ENCODE results near the gene FOXP1. TPM values are rescaled to one million over a fixed set of nuclear protein-coding genes. Genes with fewer than 3 reads are reported as not detected.

Gene FOXP1
- polyA plus RNA-seq, 3 donors, result 32.9 to 35.0 (median 33.3) TPM

DNA sequence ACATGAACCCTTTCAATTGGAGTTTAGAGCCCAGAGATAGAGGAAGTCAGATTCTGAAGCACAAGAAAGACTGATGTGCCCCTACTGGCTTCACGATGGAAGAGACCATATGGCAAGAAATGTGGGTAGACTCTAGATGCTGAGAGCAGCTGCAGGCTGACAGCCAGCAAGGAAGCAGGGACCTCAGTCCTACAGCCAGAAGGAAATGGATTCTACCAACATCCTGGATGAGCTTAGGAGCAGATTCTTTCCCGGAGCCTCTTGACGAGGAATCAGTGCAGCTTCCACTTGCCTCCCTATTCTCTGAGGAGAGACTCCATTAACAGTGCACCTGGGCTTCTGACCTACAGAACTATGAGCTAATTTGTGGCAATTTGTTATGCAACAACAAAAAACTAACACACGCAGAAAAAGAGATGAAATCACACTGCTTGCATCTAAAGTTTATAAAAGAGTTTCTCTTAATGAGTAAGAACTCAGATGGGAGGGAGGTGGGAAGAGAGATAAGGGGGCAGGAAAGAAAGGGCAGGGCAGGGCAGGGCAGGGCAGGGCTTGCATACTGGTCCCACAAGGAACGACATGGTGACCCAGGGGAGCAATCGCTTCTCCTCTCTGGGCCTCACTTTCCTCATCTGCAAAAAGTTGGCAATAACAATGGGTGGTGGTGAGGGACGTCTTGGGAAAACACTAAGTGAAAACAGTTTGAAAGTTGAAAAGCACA is 440.9 kb downstream of the FOXP1 start:
- DNase-seq (ENCODE audit: low read depth in 3 of 3, low spot score in 2 of 3), result no peak

DNA sequence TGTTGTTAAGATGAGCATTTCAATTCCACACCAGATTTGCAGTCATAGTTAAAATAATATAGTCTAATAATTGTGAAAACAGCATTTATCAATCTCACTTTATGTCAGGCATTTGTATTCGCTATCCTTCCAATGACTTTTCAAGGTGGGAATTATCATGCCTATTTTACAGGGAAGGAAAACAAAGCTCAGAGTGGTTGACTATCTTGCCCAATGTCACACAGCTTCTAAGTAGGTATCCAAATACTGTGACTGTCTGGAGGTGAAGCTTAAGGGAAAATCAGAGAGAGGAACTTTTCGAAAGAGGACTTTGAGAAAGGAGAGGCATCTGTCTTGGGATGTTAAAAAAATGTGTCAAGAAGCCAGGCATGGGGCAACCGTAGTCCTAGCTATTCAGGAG is 443.1 kb downstream of the FOXP1 start:
- DNase-seq (ENCODE audit: low read depth in 3 of 3, low spot score in 2 of 3), result no peak

- no peak for DNase-seq (ENCODE audit: low read depth in 3 of 3, low spot score in 2 of 3)
Observed at GRCh38 chr3:71139496-71139895, 444.0 kb downstream of the FOXP1 start.

- no peak for DNase-seq (ENCODE audit: low read depth in 3 of 3, low spot score in 2 of 3)
Observed at GRCh38 chr3:71138410-71138809, 445.1 kb downstream of the FOXP1 start.

DNA sequence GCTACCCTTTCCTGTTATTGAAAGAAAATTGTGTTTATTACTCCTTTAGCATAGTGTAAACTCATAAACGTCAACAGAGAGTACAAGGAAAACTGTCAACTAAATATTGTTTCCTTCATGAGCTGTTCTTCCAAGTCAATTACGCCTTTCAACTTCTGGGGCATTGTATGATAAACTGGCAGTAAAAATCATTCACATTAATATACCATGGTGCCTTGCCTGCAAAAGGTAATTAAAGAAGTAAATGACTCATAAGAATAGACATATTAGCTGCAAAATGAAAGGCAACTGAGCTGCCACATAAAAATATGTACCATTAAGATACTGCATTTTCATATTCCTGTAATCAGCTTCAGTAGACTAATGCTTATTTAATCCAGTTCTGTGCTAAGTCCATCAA is 447.3 kb downstream of the FOXP1 start:
- no peak for DNase-seq (ENCODE audit: low read depth in 3 of 3, low spot score in 2 of 3)

- no peak for DNase-seq (ENCODE audit: low read depth in 3 of 3, low spot score in 2 of 3)
Observed at GRCh38 chr3:71135373-71136088, 448.0 kb downstream of the FOXP1 start.

DNA sequence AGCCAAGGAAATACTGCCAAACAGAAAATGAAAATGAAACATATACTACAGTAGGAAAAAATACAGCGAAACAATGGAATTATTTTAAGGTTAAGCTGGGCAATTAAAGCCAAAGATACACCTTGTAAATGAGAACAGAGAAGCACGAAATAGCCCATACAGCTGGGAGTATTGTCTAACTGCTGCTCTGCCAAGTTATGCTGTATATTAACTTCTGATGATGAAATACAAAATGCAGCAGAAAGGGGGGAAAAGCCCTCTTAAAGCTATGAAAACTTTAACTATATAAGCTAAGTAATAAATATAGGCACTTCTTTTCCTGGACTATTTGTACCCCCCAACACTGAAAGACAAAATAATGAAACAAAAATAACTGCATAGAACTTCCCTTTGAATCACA is 449.0 kb downstream of the FOXP1 start:
- no peak for DNase-seq (ENCODE audit: low read depth in 3 of 3, low spot score in 2 of 3)

- DNase-seq (ENCODE audit: low read depth in 3 of 3, low spot score in 2 of 3), result no peak
Observed at GRCh38 chr3:71133865-71134264, 449.7 kb downstream of the FOXP1 start.

DNA sequence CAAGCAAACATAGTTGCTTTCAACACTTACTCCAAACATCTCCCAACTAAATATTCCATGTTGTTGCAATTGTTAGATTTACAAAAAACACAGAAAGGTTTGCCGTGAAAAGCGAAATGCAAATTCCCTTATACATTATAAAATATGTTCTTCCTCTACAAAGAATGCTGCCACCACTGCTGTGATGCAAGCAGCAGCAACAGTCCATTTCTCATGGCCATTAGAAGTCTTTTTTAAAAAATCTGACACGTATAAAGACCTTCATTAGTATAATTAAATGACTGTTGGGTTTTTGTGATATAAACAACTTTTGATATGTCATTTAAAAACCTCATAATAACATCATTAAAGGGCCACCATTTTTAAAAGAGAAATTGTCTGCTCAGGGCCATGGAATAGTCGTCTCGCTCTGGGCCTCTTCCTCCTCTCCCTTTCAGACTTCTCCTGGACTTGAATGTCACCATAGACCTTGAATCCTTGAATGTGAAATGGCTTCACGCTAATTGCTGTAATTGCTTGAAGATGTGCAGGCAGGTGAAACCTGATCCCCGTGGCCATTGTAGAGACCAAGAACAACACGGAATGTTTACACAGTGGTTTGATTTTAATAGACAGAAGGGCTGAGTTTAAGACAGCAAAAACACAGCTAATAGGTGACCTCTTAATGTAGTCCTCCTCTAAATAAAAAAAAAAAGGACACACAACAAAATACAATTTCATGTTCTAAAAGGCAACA is 450.4 kb downstream of the FOXP1 start:
- no peak for DNase-seq (ENCODE audit: low read depth in 3 of 3, low spot score in 2 of 3)

DNA sequence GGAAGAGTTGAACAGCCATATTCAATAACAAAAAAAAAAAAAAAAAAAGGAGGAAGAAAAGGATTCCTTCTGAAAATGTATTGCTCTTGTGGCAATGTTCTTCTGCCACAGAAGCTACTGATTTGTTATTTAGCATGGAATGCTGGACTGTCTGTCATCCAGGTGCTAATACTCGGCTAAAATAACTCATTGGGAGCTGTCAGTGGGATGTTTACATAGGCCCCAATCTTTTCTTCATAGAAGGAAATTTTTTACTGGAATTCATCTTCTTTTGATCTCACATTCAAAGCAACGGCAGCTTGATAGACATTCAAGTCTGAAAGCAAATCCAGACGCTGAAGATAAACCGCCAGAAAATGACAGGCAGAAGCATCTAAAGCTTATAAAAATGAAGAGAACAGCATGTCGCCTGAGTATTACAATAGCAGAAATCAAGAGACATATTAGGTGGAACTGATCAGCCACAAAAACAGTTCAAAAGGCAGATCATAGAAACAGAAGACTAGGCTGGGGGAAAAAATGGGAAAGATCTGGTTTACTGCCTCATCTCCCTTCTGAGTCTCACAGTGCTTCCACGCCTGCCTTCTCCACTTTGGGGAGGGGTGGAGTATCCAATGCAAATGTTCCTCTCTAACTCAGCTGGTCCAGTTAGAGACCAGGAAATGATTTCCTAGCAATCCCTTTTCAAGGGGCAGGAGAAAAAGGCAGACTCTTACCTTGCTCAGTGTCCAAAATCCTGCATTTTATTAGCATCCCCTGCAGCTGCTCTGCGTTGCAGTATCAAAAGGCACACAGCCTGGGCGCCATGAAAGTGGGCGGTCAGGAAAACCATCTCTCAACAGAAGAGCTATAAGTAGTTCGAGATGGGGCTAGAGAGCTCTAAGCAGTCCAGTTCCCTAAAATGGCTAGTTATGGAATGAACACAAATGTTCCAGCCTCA is 451.9 kb downstream of the FOXP1 start:
- DNase-seq (ENCODE audit: low read depth in 3 of 3, low spot score in 2 of 3), result no peak

DNA sequence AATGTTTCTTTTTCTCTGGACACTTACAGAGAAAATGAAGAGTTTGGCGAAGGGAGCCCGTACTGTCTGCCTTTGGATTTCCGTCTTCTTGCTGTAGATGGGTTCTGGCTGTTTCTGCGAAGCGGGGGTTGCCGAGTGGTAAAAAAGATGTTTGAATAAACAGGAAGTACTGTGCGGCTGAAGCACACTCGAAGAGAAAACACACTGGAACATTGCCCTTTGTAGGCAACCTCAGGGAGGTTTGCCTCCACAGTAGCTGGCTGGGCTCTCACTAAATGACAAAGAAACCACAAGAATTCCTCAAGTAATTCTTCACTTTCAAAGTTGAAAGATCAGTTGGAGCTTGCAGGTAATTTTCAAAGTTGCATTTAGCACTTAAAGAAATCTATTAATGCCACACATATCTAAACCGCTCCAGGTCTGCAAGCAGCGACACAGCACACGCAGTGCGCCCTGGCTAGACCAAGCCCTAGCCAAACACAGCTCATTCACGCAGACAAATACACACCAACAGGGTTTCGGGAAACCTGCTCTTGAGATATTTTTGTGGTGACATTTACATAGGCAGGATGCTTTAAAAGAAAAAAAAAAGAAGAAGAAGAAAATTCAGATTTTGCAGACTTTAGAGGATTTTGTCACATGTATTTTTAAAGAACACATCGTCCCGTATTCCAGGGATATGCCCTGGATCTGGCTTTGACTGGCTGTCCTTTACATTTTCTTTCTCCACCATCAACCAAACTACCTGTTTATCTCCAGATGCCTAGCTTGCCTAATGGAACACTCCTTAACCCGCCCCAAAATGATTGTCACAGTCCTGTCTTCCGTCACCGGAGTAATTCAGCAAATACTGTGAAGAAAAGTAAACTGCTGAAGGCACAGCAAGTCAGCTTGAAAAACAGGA is 452.8 kb downstream of the FOXP1 start:
- DNase-seq (ENCODE audit: low read depth in 3 of 3, low spot score in 2 of 3), result no peak

- DNase-seq (ENCODE audit: low read depth in 3 of 3, low spot score in 2 of 3), result no peak
Observed at GRCh38 chr3:71129611-71130431, 453.7 kb downstream of the FOXP1 start.

GRCh38 chr3:71128961-71129360 is 454.6 kb downstream of the FOXP1 start:
- no peak for DNase-seq (ENCODE audit: low read depth in 3 of 3, low spot score in 2 of 3)

- DNase-seq (ENCODE audit: low read depth in 3 of 3, low spot score in 2 of 3), result no peak
Observed at GRCh38 chr3:71127844-71128243, 455.7 kb downstream of the FOXP1 start.

- DNase-seq (ENCODE audit: low read depth in 3 of 3, low spot score in 2 of 3), result no peak
Observed at GRCh38 chr3:71127052-71127831, 456.3 kb downstream of the FOXP1 start.

DNA sequence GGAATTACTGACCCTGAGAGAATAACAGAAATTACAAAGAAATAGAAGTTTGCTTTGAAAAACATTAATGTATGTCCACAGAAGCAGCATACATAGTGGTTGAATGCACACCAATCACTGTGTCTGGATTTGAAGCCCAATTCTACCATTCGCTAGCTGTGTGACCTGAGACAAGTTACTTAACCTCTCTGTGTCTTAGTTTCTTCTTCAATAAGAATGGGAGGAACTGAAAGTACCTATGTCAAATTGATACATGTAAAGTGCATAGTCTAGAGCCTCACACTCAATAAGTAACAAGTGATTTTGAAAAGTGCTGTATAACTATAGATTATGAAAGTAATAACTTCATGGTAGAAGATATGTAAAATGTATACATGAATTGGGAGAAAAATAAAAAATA is 457.8 kb downstream of the FOXP1 start:
- no peak for DNase-seq (ENCODE audit: low read depth in 3 of 3, low spot score in 2 of 3)

GRCh38 chr3:71124048-71124447 is 459.5 kb downstream of the FOXP1 start:
- no peak for DNase-seq (ENCODE audit: low read depth in 3 of 3, low spot score in 2 of 3)

DNA sequence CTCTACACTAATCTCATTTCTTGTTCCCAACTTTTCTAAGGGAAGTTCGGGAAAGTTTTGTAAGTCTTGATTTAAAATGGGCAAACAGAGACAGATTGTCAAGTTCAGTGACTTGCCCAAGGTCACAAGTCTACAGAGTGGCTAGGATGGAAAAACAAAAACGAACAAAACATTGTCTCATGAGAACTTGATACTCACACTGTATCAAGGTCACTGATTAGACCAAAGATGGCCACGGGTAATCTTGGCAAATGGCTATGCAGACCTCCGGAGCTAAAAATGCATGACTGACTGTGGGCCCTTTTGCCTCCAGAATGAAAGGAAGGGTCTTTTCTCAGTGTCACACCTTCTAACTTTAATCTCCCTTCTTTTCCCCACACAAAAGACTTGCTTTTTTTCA is 460.9 kb downstream of the FOXP1 start:
- no peak for DNase-seq (ENCODE audit: low read depth in 3 of 3, low spot score in 2 of 3)

Data from right renal cortex interstitium (tissue), 3 donors.